ENCODE data around the gene C9orf72.

DNA sequence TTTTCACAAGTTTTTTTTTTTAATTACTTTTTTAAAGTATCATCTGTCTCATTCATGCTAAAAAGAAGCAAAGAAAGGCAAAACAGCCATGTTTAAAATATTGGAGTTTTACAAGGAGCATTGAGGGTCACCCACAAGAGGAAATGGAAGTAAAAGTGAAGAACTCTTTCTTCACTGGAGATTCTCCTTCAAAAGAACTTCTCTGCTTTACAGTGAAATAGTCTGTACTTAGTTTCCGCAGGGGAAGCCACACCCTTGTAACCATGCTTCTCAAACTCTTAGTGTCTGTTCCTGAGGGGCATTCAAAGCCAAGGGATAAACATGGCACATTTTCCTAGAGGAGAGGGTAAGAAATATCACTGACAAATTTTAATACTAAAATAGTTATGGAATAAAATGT is 8.6 kb downstream of the C9orf72 start:
- TF ChIP-seq POLR2AphosphoS5 (IDR thresholded peaks at IDR 0.05) (no peak), POLR2A (IDR thresholded peaks at IDR 0.05) (no peak)
- TF ChIP-seq, protein P1, sequence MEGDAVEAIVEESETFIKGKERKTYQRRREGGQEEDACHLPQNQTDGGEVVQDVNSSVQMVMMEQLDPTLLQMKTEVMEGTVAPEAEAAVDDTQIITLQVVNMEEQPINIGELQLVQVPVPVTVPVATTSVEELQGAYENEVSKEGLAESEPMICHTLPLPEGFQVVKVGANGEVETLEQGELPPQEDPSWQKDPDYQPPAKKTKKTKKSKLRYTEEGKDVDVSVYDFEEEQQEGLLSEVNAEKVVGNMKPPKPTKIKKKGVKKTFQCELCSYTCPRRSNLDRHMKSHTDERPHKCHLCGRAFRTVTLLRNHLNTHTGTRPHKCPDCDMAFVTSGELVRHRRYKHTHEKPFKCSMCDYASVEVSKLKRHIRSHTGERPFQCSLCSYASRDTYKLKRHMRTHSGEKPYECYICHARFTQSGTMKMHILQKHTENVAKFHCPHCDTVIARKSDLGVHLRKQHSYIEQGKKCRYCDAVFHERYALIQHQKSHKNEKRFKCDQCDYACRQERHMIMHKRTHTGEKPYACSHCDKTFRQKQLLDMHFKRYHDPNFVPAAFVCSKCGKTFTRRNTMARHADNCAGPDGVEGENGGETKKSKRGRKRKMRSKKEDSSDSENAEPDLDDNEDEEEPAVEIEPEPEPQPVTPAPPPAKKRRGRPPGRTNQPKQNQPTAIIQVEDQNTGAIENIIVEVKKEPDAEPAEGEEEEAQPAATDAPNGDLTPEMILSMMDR (IDR thresholded peaks at IDR 0.05) = no peak
